ENCODE measurements around the gene HSPG2.

HSPG2 gene

GRCh38 chr1:21775550-21775914 lies 161.6 kb downstream of the HSPG2 start:
- WGBS (ENCODE audit: extremely low coverage, insufficient coverage, low lambda C conversion rate), result no CpG with 5 or more reads among the region's 2 CpGs

GRCh38 chr1:21774835-21775549 lies 162.1 kb downstream of the HSPG2 start:
- H3K4me1 ChIP-seq (ENCODE audit: control insufficient read depth, low read depth, low read length), result no peaks in the 10 kb centered on the region
- H4K8ac ChIP-seq (ENCODE audit: low read depth, low read length), result no peak overlapping the region
- no peak overlapping the region for H3K56ac ChIP-seq (ENCODE audit: low read length)
- H3K79me2 ChIP-seq (ENCODE audit: control insufficient read depth, insufficient read depth, low read length), result peaks cover 67% of the 10 kb centered on the region
- no peak for DNase-seq
- no peak overlapping the region for H3K9ac ChIP-seq (ENCODE audit: low read length)
- no peak overlapping the region for H3K18ac ChIP-seq (ENCODE audit: low read length)
- H3K36me3 ChIP-seq (ENCODE audit: control insufficient read depth, insufficient read depth, low read length), result no peaks in the 10 kb centered on the region
- no peaks in the 10 kb centered on the region for H3K27me3 ChIP-seq (ENCODE audit: insufficient read depth, low read length, poor library complexity)
- H2AK5ac ChIP-seq (ENCODE audit: low read length), result no peak overlapping the region
- H3K4ac ChIP-seq (ENCODE audit: low read depth, low read length), result no peak overlapping the region
- H2BK120ac ChIP-seq (ENCODE audit: low read depth, low read length), result no peak overlapping the region
- H3K4me3 ChIP-seq (ENCODE audit: low read length), result no peak overlapping the region
- no peak overlapping the region for H3K4me2 ChIP-seq (ENCODE audit: low read length)
- no peak overlapping the region for H3K27ac ChIP-seq (ENCODE audit: low read depth, low read length)
- H3K23ac ChIP-seq (ENCODE audit: low read length), result no peak overlapping the region
- H3K79me1 ChIP-seq (ENCODE audit: low read length), result peaks cover 8% of the 10 kb centered on the region
- H2BK5ac ChIP-seq (ENCODE audit: low read length), result no peak overlapping the region
- no peak overlapping the region for H2BK15ac ChIP-seq (replicated peaks; ENCODE audit: low read depth)
- H4K5ac ChIP-seq (ENCODE audit: low read length), result no peak overlapping the region
- WGBS (ENCODE audit: extremely low coverage, insufficient coverage, low lambda C conversion rate), result no CpG with 5 or more reads among the region's 15 CpGs

More at GRCh38 chr1:21775550-21775914, 161.6 kb downstream of the HSPG2 start:
- Histone ChIP-seq H3K27me3 (ENCODE audit: insufficient read depth, low read length, poor library complexity) (no peaks in the 10 kb centered on the region), H3K18ac (ENCODE audit: low read length) (no peak overlapping the region), H3K23ac (ENCODE audit: low read length) (no peak overlapping the region), H3K79me1 (ENCODE audit: low read length) (peaks cover 8% of the 10 kb centered on the region), H3K36me3 (ENCODE audit: control insufficient read depth, insufficient read depth, low read length) (no peaks in the 10 kb centered on the region), H2BK5ac (ENCODE audit: low read length) (no peak overlapping the region), H2BK15ac (replicated peaks; ENCODE audit: low read depth) (no peak overlapping the region), H4K5ac (ENCODE audit: low read length) (no peak overlapping the region), H3K9ac (ENCODE audit: low read length) (no peak overlapping the region), H3K4me2 (ENCODE audit: low read length) (no peak overlapping the region), H3K79me2 (ENCODE audit: control insufficient read depth, insufficient read depth, low read length) (peaks cover 71% of the 10 kb centered on the region), H3K56ac (ENCODE audit: low read length) (no peak overlapping the region), H3K4ac (ENCODE audit: low read depth, low read length) (no peak overlapping the region), H3K4me3 (ENCODE audit: low read length) (no peak overlapping the region), H2AK5ac (ENCODE audit: low read length) (no peak overlapping the region), H3K4me1 (ENCODE audit: control insufficient read depth, low read depth, low read length) (no peaks in the 10 kb centered on the region), H2BK120ac (ENCODE audit: low read depth, low read length) (no peak overlapping the region), H4K8ac (ENCODE audit: low read depth, low read length) (no peak overlapping the region), H3K27ac (ENCODE audit: low read depth, low read length) (no peak overlapping the region)
- DNase-seq, result no peak

GRCh38 chr1:21773585-21773984 lies 163.5 kb downstream of the HSPG2 start:
- H3K56ac ChIP-seq (ENCODE audit: low read length), result no peak overlapping the region
- peaks cover 11% of the 10 kb centered on the region for H3K79me1 ChIP-seq (ENCODE audit: low read length)
- H3K4me2 ChIP-seq (ENCODE audit: low read length), result no peak overlapping the region
- H2BK120ac ChIP-seq (ENCODE audit: low read depth, low read length), result no peak overlapping the region
- no peaks in the 10 kb centered on the region for H3K36me3 ChIP-seq (ENCODE audit: control insufficient read depth, insufficient read depth, low read length)
- no peak overlapping the region for H3K4ac ChIP-seq (ENCODE audit: low read depth, low read length)
- no peak overlapping the region for H3K4me3 ChIP-seq (ENCODE audit: low read length)
- H2BK15ac ChIP-seq (replicated peaks; ENCODE audit: low read depth), result no peak overlapping the region
- H3K4me1 ChIP-seq (ENCODE audit: control insufficient read depth, low read depth, low read length), result no peaks in the 10 kb centered on the region
- H3K18ac ChIP-seq (ENCODE audit: low read length), result no peak overlapping the region
- H3K9ac ChIP-seq (ENCODE audit: low read length), result no peak overlapping the region
- no CpG with 5 or more reads among the region's 3 CpGs for WGBS (ENCODE audit: extremely low coverage, insufficient coverage, low lambda C conversion rate)
- no peak overlapping the region for H4K8ac ChIP-seq (ENCODE audit: low read depth, low read length)
- H2BK5ac ChIP-seq (ENCODE audit: low read length), result no peak overlapping the region
- H3K79me2 ChIP-seq (ENCODE audit: control insufficient read depth, insufficient read depth, low read length), result peaks cover 61% of the 10 kb centered on the region
- H3K23ac ChIP-seq (ENCODE audit: low read length), result no peak overlapping the region
- H2AK5ac ChIP-seq (ENCODE audit: low read length), result no peak overlapping the region
- H3K27me3 ChIP-seq (ENCODE audit: insufficient read depth, low read length, poor library complexity), result no peaks in the 10 kb centered on the region
- H4K5ac ChIP-seq (ENCODE audit: low read length), result no peak overlapping the region
- H3K27ac ChIP-seq (ENCODE audit: low read depth, low read length), result no peak overlapping the region
- no peak for DNase-seq
